Measurements from ENCODE around the gene TANK. TPM values are rescaled to one million over a fixed set of nuclear protein-coding genes. Genes with fewer than 3 reads are reported as not detected.

TANK gene
- polyA plus RNA-seq, 3 donors, result 72.7 to 91.7 (median 73.5) TPM

DNA sequence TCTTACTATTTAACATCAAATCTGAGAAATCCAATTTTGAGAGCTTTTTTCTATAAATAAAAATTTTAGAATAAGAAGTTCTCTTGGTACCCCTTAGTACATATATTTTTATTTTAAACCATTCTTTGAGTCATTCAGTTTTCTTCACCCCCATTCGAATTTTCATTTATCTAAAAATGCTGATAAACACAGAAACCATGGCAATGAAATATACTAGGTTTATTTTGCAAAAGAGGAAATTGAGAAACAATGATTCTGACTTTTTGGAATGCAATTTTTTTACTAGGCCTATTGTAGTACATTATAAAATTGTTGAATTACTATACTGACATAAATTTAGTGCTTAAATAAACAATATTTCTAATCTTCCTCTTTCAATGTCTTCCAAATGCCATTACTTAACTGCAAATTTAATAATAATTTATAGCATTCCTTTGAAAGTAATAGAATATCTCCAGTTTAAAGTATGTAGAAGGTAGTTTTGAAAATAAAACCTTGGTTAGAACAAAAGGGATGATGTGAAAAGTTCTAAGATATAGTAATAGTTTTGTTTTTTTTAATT lies 46.3 kb downstream of the TANK start:
- Histone ChIP-seq H4K20me1 (ENCODE audit: insufficient read depth, low read length) (peaks cover 76% of the 10 kb centered on the region), H3K4me3 (replicated peaks in 1 of 3; ENCODE audit: low read depth in 2 of 3, low read length in 3 of 3) (no peak overlapping the region), H3K27ac (ENCODE audit: low read depth in 1 of 2, low read length in 2 of 2) (peak overlapping the region in 1 of 2 donors; percentile 78), H3K4me2 (replicated peaks; ENCODE audit: extremely low read depth, low read length, poor library complexity, severe bottlenecking) (peak overlapping the region; percentile 7), H3K27me3 (ENCODE audit: control insufficient read depth in 2 of 2, insufficient read depth in 2 of 2, low read length in 2 of 2) (no peaks in the 10 kb centered on the region), H3K9ac (ENCODE audit: insufficient read depth, low read length, poor library complexity, severe bottlenecking) (no peak overlapping the region), H3K36me3 (replicated peaks in 1 of 2; ENCODE audit: control insufficient read depth in 1 of 2, insufficient read depth in 2 of 2, low read length in 2 of 2) (peaks cover 43 to 67% of the 10 kb centered on the region in 2 donors), H3K9me3 (replicated peaks in 1 of 2; ENCODE audit: control insufficient read depth in 1 of 2, insufficient read depth in 1 of 2, low read length in 2 of 2) (no peaks in the 10 kb centered on the region), H3K4me1 (ENCODE audit: control insufficient read depth in 1 of 2, insufficient read depth in 2 of 2, low read length in 2 of 2) (peaks cover 13 to 37% of the 10 kb centered on the region in 2 donors), H2AFZ (ENCODE audit: insufficient read depth, low read depth, low read length, poor library complexity, severe bottlenecking) (no peak overlapping the region), H3K79me2 (ENCODE audit: insufficient read depth, low read length) (peaks cover 88% of the 10 kb centered on the region)
- no peaks in the 10 kb centered on the region for H3K9me3 Mint-ChIP-seq
- intact Hi-C loops (cut with micrococcal nuclease), result no loop called here
- peaks cover 36 to 46% of the 10 kb centered on the region in 2 donors for H3K36me3 Mint-ChIP-seq
- H3K27ac Mint-ChIP-seq, result peak overlapping the region; percentile 54 to 87 (median 85)
- H3K4me1 Mint-ChIP-seq, result peaks cover 27% of the 10 kb centered on the region
- no CpG with 5 or more reads among the region's 1 CpG for WGBS (ENCODE audit: insufficient coverage)
- peak; percentile 14 to 73 (median 24) for DNase-seq
- no peaks in the 10 kb centered on the region for H3K27me3 Mint-ChIP-seq (ENCODE audit: low read depth in 3 of 3)
- no peak overlapping the region for H3K4me3 Mint-ChIP-seq
- TF ChIP-seq, protein P1, sequence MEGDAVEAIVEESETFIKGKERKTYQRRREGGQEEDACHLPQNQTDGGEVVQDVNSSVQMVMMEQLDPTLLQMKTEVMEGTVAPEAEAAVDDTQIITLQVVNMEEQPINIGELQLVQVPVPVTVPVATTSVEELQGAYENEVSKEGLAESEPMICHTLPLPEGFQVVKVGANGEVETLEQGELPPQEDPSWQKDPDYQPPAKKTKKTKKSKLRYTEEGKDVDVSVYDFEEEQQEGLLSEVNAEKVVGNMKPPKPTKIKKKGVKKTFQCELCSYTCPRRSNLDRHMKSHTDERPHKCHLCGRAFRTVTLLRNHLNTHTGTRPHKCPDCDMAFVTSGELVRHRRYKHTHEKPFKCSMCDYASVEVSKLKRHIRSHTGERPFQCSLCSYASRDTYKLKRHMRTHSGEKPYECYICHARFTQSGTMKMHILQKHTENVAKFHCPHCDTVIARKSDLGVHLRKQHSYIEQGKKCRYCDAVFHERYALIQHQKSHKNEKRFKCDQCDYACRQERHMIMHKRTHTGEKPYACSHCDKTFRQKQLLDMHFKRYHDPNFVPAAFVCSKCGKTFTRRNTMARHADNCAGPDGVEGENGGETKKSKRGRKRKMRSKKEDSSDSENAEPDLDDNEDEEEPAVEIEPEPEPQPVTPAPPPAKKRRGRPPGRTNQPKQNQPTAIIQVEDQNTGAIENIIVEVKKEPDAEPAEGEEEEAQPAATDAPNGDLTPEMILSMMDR (IDR thresholded peaks at IDR 0.05), result no peak

DNA sequence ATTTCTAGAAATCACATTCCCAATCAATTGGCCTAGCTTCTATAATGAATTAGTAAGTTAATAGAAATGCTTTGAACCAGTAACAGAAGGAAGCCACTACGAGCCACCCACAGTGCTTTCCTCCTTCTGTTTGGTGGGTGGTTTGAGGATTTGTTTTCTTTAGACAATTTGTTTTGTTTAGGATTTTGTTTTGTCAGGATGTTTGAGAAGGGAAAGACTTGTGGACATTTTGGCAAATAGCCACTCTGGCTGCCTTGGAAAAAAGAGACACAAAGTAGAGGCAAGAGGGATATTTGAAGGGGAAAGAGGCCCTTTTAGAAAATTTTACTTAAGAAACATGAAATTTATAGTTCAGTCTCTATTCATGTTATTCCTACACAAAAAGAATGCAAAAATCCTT lies 47.7 kb downstream of the TANK start:
- no CpG with 5 or more reads among the region's 1 CpG for WGBS (ENCODE audit: insufficient coverage)
- H3K36me3 Mint-ChIP-seq, result peaks cover 43 to 56% of the 10 kb centered on the region in 2 donors

More for the DNA sequence above, 47.7 kb downstream of the TANK start:
- peaks cover 76% of the 10 kb centered on the region for H4K20me1 ChIP-seq (ENCODE audit: insufficient read depth, low read length)
- peaks cover 87% of the 10 kb centered on the region for H3K79me2 ChIP-seq (ENCODE audit: insufficient read depth, low read length)
- H3K36me3 ChIP-seq (replicated peaks in 1 of 2; ENCODE audit: control insufficient read depth in 1 of 2, insufficient read depth in 2 of 2, low read length in 2 of 2), result peaks cover 49 to 76% of the 10 kb centered on the region in 2 donors
- H3K4me1 ChIP-seq (ENCODE audit: control insufficient read depth in 1 of 2, insufficient read depth in 2 of 2, low read length in 2 of 2), result peaks cover 16 to 44% of the 10 kb centered on the region in 2 donors
- no peak overlapping the region for H3K4me2 ChIP-seq (replicated peaks; ENCODE audit: extremely low read depth, low read length, poor library complexity, severe bottlenecking)
- no peak overlapping the region for H3K9ac ChIP-seq (ENCODE audit: insufficient read depth, low read length, poor library complexity, severe bottlenecking)
- peak overlapping the region in 1 of 2 donors; percentile 66 for H3K27ac ChIP-seq (ENCODE audit: low read depth in 1 of 2, low read length in 2 of 2)
- H3K4me3 ChIP-seq (replicated peaks in 1 of 3; ENCODE audit: low read depth in 2 of 3, low read length in 3 of 3), result no peak overlapping the region
- TF ChIP-seq, protein P1 (IDR thresholded peaks at IDR 0.05), result no peak
- H3K9me3 Mint-ChIP-seq, result no peaks in the 10 kb centered on the region
- no peaks in the 10 kb centered on the region for H3K9me3 ChIP-seq (replicated peaks in 1 of 2; ENCODE audit: control insufficient read depth in 1 of 2, insufficient read depth in 1 of 2, low read length in 2 of 2)
- H3K4me3 Mint-ChIP-seq, result no peak overlapping the region
- intact Hi-C loops (cut with micrococcal nuclease), result no loop called here
- no peaks in the 10 kb centered on the region for H3K27me3 ChIP-seq (ENCODE audit: control insufficient read depth in 2 of 2, insufficient read depth in 2 of 2, low read length in 2 of 2)
- H3K27me3 Mint-ChIP-seq (ENCODE audit: low read depth in 3 of 3), result no peaks in the 10 kb centered on the region
- H3K4me1 Mint-ChIP-seq, result peaks cover 29% of the 10 kb centered on the region
- no peak for DNase-seq
- no peak overlapping the region for H2AFZ ChIP-seq (ENCODE audit: insufficient read depth, low read depth, low read length, poor library complexity, severe bottlenecking)
- peak overlapping the region in 6 of 7 donors; percentile 5 to 87 (median 74) for H3K27ac Mint-ChIP-seq

Measured in CD14-positive monocyte (primary cell).